ENCODE measurements around the gene REEP1. TPM values are rescaled to one million over a fixed set of nuclear protein-coding genes. Genes with fewer than 3 reads are reported as not detected.

Gene REEP1
- total RNA-seq, 4 donors from 2014 or later = 1.7 to 12.0 (median 3.6) TPM

DNA sequence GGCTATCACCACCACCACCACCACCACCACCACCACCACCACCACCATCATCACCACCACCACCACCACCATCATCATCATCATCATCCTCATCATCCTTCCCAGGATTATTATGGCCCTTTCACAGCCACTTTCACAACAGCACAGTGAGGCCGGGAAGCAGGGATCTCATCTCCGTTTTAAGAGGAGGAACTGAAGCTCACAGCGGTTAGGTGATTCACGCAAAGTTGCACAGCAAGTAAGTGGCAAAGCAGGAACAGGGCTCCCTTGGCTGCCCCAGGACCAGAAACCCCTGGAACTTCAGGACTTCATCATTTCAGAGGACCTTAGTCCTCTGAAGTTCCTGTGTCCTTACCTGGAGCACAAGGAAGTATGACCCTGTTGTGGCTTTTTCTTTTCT lies 111.4 kb downstream of the REEP1 start:
- Histone ChIP-seq H3K36me3 (no peaks in the 10 kb centered on the region), H3K4me1 (peaks cover 0 to 9% (median 5%) of the 10 kb centered on the region in 4 donors), H3K27me3 (no peaks in the 10 kb centered on the region), H3K9me3 (no peaks in the 10 kb centered on the region), H3K27ac (peak overlapping the region in 2 of 4 donors; percentile 65 to 76), H3K4me3 (no peak overlapping the region)
- TF ChIP-seq, protein P1, sequence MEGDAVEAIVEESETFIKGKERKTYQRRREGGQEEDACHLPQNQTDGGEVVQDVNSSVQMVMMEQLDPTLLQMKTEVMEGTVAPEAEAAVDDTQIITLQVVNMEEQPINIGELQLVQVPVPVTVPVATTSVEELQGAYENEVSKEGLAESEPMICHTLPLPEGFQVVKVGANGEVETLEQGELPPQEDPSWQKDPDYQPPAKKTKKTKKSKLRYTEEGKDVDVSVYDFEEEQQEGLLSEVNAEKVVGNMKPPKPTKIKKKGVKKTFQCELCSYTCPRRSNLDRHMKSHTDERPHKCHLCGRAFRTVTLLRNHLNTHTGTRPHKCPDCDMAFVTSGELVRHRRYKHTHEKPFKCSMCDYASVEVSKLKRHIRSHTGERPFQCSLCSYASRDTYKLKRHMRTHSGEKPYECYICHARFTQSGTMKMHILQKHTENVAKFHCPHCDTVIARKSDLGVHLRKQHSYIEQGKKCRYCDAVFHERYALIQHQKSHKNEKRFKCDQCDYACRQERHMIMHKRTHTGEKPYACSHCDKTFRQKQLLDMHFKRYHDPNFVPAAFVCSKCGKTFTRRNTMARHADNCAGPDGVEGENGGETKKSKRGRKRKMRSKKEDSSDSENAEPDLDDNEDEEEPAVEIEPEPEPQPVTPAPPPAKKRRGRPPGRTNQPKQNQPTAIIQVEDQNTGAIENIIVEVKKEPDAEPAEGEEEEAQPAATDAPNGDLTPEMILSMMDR (IDR thresholded peaks at IDR 0.05) = no peak
- TF ChIP-seq POLR2A (IDR thresholded peaks at IDR 0.05) = no peak
- peak in 1 of 3 donors; percentile 28 for DNase-seq

DNA sequence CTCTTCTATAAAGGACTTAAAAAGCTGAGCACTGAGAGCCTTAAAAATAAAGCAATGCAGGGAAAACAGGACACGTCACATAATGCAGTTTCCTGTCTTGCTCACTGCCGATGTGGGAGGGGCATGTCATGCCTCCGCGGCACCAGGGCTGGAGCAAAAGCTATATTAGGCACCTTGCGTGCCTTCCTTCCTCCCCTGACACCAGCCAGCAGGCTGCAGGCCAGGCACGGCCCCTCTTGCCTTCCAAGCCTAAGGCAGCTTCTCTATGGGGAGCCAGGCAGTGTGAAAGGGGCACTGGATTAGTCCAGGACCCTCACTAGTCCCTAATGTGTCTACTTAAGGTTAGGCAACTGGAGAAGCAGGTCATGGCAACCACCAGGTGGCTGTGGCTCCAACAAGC lies 111.8 kb downstream of the REEP1 start:
- Histone ChIP-seq H3K4me3 (no peak overlapping the region), H3K27ac (peak overlapping the region in 3 of 4 donors; percentile 9 to 76 (median 65)), H3K4me1 (peaks cover 0 to 9% (median 5%) of the 10 kb centered on the region in 4 donors), H3K27me3 (no peaks in the 10 kb centered on the region), H3K36me3 (no peaks in the 10 kb centered on the region), H3K9me3 (no peaks in the 10 kb centered on the region)
- peak in 2 of 3 donors; percentile 76 to 78 for DNase-seq
- TF ChIP-seq, protein P1 (IDR thresholded peaks at IDR 0.05) = no peak
- TF ChIP-seq POLR2A (IDR thresholded peaks at IDR 0.05) = no peak

DNA sequence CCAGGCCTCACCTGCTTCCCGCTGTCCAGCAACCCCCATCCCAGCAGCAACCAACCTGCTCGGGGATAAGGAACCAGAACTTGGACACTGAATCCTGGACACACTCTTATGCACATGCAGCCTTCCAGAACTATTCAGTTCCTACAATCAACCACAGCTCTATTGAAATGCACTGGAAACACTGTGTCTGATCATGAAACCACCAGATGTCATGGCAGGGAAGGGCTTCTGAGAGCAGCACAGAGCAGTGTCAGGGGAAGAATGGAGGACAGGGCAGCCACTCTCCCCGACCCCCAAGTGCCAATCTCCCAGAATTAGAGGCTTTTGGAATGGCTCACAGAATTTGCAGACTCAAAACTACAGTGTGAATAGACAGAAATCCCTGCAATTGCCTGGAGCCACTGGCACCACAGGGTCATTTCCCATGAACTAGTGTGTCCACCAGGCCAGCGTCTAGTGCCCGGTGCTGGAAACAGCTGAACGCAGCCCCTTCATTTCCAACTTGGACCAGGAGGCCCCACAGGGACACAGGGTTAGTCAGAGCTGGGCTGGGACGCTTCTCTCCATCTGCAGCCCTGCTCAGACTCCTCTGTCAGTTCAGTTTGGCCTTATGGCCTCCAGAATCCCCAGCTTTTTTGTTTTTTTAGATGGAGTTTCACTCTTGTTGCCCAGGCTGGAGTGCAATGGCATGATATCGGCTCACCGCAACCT lies 112.6 kb downstream of the REEP1 start:
- Histone ChIP-seq H3K27me3 (no peaks in the 10 kb centered on the region), H3K4me1 (peaks cover 0 to 9% (median 5%) of the 10 kb centered on the region in 4 donors), H3K27ac (peak overlapping the region in 3 of 4 donors; percentile 9 to 76 (median 65))

DNA sequence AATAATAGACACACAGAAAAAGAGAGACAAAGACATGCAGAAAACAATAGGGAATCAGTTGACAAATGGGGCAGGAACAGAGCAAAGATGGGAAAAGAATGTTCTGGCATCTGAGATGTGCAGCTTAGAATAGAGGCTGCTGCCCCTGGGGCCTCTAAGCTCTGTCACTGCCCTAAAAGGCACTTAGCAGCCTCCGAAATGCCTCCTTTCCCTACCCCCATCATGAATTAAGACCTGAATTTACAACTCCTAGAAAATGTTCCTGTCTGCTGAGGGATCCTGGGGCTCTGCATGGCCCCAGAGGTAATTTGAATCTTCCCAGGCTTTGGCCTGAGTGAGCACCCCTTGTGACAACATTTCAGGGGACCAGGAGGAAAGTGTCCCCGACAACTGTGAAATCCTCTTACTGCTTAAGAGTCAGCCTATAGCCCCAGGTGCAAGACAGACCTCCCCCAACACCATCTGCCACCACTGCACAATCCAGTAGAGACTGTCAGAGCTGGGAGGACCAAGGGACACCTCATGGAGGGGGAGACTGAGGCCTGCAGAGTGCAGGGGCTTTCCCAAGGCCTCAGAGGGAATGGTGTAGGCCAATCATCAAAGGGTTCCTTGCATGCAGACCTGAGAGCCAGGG lies 113.4 kb downstream of the REEP1 start:
- Histone ChIP-seq H3K27me3 (no peaks in the 10 kb centered on the region), H3K27ac (peak overlapping the region in 1 of 4 donors; percentile 76), H3K9me3 (no peaks in the 10 kb centered on the region), H3K4me3 (no peak overlapping the region), H3K4me1 (peaks cover 0 to 9% (median 5%) of the 10 kb centered on the region in 4 donors), H3K36me3 (no peaks in the 10 kb centered on the region)
- DNase-seq = no peak
- TF ChIP-seq POLR2A (IDR thresholded peaks at IDR 0.05) = no peak
- TF ChIP-seq, protein P1 (IDR thresholded peaks at IDR 0.05) = no peak

More for the DNA sequence above, 112.6 kb downstream of the REEP1 start:
- Histone ChIP-seq H3K9me3 (no peaks in the 10 kb centered on the region), H3K4me3 (no peak overlapping the region), H3K36me3 (no peaks in the 10 kb centered on the region)
- DNase-seq = no peak
- TF ChIP-seq, protein P1 (IDR thresholded peaks at IDR 0.05) = no peak
- no peak for TF ChIP-seq POLR2A (IDR thresholded peaks at IDR 0.05)

DNA sequence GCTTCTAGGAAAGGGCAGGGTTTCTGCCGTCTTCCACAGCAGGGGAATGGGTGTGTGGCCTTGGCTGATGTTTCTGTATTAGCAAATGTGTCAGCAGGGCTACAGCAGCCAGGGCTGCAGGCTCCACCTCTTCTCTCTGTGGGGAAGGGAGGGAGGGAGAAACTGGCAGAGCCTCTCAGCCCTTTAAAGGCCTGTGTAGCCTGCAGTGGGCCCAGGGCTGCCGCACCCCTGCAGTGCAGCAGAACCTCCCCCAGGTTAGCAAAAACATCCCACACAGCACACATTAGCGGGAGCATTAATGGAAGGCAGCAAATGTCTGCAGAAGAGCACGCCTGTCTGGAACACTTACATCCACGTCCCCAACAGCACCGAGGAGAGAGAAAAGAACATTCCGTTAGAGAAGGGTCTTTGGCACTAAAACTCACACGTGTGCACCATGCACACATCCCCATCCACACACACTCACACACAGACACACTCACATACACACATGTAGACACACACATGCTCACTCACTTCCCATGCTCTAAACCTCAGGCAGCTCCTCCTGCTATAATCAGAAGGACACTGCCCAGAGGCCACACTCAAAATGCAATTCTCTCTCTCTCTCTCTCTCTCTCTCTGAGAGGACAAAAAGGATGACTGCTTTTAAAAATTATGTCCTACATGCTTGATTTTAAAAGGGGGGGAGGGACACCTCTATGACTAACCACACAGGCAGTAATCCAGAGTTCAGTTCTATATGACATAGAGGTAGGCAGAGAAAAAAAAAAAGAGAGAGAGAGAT lies 114.1 kb downstream of the REEP1 start:
- Histone ChIP-seq H3K9me3 (no peaks in the 10 kb centered on the region), H3K27ac (peak overlapping the region in 2 of 4 donors; percentile 49 to 76), H3K4me1 (peaks cover 0 to 9% (median 5%) of the 10 kb centered on the region in 4 donors), H3K4me3 (no peak overlapping the region), H3K27me3 (no peaks in the 10 kb centered on the region), H3K36me3 (no peaks in the 10 kb centered on the region)
- DNase-seq = no peak
- TF ChIP-seq, protein P1 (IDR thresholded peaks at IDR 0.05) = no peak
- no peak for TF ChIP-seq POLR2A (IDR thresholded peaks at IDR 0.05)

All from Peyer's patch (tissue), 4 donors.